Osteocyte (in vitro differentiated cells): ENCODE data around the gene DENND1A. TPM values are rescaled to one million over a fixed set of nuclear protein-coding genes. Genes with fewer than 3 reads are reported as not detected.

ENCODE experiments used
- DNase-seq: peaks from one replicate; pipeline ENCODE4 v3.0.0; 2021; ENCODE audit warnings: mixed read lengths; ENCODE audit not compliant: unreplicated experiment; ENCODE audit errors: extremely low spot score
- H3K27ac Mint-ChIP-seq: one replicate; pipeline ENCODE4 v1.8.0; 2021; ENCODE audit warnings: mild to moderate bottlenecking, mixed read lengths; ENCODE audit not compliant: unreplicated experiment
- H3K27me3 Mint-ChIP-seq: one replicate; pipeline ENCODE4 v1.8.0; 2021; ENCODE audit warnings: mixed read lengths; ENCODE audit not compliant: unreplicated experiment
- H3K36me3 Mint-ChIP-seq: one replicate; pipeline ENCODE4 v1.8.0; 2021; ENCODE audit warnings: mixed read lengths; ENCODE audit not compliant: unreplicated experiment
- H3K4me1 Mint-ChIP-seq: one replicate; pipeline ENCODE4 v1.8.0; 2021; ENCODE audit warnings: mixed read lengths; ENCODE audit not compliant: unreplicated experiment
- H3K4me3 Mint-ChIP-seq: one replicate; pipeline ENCODE4 v1.8.0; 2021; ENCODE audit warnings: mild to moderate bottlenecking, moderate library complexity, mixed read lengths; ENCODE audit not compliant: unreplicated experiment
- H3K9me3 Mint-ChIP-seq: one replicate; pipeline ENCODE4 v1.8.0; 2021; ENCODE audit warnings: mixed read lengths; ENCODE audit not compliant: unreplicated experiment
- total RNA-seq: library from RNA; stranded (reverse); gene quantifications from 2 replicates; pipeline ENCODE4 v1.2.1, GENCODE V29; 2021
- TF ChIP-seq, protein P1 (sequence below): fragments of 200-600 bp; sonication (generic); IDR thresholded peaks from 2 replicates; pipeline ENCODE4 v1.5.0; 2021; ENCODE audit warnings: antibody characterized with exemption, mild to moderate bottlenecking, moderate library complexity

DENND1A gene
- total RNA-seq, 1 donor from 2014 or later: 19.8 TPM

DNA sequence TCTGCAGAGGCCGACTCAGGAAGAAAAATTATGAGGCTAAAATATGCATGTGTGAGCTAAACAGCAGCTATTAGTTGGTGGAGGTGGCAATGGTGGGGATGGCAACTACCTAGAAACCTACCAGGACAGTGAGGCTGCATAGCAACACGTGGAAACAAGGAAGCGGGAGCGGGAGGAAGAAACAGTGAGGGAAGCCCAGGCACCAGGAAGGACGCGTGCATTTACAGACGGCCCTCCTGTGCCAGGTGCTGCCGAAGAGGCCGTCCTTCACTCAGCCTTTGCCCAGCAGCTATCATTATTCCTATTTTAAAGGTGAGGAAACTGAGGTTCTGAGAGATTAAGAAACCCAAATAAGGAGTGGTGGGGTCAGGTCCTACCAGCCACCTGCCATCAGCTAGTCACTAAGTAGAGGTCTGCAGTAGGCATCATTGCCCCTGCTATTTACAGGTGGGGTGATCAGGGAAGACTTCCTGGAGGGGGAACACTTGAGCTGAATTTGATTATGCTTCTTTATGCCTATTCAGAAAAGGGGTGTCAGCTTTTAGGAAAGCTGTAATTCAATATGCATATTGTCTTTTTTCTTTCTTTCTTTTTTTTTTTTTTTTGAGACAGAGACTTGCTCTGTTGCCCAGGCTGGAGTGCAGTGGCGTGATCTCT is 448.6 kb downstream of the DENND1A start:
- no peak for DNase-seq
- Mint-ChIP-seq H3K27ac (no peak overlapping the region), H3K27me3 (no peaks in the 10 kb centered on the region), H3K9me3 (no peaks in the 10 kb centered on the region), H3K4me3 (no peak overlapping the region), H3K4me1 (no peaks in the 10 kb centered on the region), H3K36me3 (no peaks in the 10 kb centered on the region)
- TF ChIP-seq, protein P1, sequence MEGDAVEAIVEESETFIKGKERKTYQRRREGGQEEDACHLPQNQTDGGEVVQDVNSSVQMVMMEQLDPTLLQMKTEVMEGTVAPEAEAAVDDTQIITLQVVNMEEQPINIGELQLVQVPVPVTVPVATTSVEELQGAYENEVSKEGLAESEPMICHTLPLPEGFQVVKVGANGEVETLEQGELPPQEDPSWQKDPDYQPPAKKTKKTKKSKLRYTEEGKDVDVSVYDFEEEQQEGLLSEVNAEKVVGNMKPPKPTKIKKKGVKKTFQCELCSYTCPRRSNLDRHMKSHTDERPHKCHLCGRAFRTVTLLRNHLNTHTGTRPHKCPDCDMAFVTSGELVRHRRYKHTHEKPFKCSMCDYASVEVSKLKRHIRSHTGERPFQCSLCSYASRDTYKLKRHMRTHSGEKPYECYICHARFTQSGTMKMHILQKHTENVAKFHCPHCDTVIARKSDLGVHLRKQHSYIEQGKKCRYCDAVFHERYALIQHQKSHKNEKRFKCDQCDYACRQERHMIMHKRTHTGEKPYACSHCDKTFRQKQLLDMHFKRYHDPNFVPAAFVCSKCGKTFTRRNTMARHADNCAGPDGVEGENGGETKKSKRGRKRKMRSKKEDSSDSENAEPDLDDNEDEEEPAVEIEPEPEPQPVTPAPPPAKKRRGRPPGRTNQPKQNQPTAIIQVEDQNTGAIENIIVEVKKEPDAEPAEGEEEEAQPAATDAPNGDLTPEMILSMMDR: no peak

DNA sequence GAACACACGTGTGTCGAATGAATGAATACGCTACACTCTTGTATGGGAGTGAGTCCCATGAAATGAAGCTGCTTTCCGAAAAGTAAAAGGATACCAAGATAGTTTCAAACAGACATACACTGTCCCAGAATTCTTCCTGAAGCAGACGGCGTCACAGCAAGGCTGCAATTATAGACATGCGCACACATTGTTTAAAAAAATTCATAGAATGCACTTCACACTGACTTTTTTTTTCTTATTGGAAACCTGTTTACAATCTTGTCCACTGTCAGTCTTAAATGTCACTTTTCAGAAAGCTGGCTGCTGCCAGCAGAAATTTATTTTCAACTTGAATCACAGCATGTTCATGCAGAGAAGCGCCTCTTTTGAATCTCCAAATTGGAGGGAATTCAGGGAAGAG is 449.1 kb downstream of the DENND1A start:
- TF ChIP-seq, protein P1: no peak
- Mint-ChIP-seq H3K4me1 (no peaks in the 10 kb centered on the region), H3K27me3 (no peaks in the 10 kb centered on the region), H3K27ac (no peak overlapping the region), H3K4me3 (no peak overlapping the region), H3K36me3 (no peaks in the 10 kb centered on the region), H3K9me3 (no peaks in the 10 kb centered on the region)
- no peak for DNase-seq

DNA sequence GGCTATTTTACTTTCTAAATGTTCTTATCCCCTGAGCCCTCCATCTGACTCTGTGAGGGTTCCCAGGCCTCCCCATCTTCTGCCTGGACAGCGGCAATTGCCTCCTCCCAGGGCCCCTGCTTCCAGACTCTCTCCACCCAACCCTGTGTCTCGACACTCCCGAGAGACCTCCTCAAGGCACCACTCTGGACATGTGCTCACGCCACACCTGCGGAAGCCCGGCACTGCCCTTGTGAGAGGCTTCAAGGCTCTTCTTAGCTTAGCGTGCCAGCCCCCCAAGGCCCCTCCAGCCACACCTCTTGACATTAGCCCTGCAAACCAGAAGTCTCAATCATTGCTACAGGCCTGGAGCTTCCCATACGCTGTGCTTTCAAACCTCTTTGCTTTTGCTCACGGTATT is 449.8 kb downstream of the DENND1A start:
- Mint-ChIP-seq H3K4me1 (no peaks in the 10 kb centered on the region), H3K27ac (no peak overlapping the region), H3K36me3 (no peaks in the 10 kb centered on the region), H3K27me3 (no peaks in the 10 kb centered on the region), H3K9me3 (no peaks in the 10 kb centered on the region), H3K4me3 (no peak overlapping the region)
- TF ChIP-seq, protein P1: no peak
- no peak for DNase-seq

DNA sequence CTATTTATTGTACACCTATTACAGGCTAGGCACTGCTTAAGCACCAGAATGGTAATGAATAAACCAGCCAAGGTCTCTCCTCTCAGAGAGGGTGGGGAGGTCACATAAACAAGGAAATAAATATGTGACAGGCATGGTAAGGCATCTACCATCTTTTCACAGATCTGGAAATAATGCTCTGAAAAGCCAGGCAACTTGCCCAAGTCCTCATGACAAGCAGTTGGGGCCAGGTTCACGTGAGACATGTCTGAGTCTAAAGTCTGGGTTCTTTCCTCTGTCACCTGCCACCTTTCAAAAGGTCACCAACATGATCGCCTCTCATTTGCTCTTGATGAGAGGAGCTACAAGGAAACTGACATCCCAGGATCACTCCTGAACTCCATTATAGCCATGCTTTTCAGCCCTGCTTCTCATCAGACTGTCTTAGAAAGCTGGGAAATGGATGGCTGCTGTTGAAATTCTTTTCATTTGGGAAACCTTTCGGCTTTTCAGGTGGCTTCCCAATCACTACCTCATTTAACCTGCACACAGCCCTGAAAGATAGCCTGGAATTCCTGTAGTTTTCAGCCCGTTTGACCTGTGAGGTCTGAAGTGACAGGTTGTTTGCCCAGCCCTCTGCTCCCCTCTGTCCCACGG is 450.8 kb downstream of the DENND1A start:
- Mint-ChIP-seq H3K4me1 (no peaks in the 10 kb centered on the region), H3K27ac (no peak overlapping the region), H3K27me3 (no peaks in the 10 kb centered on the region), H3K4me3 (no peak overlapping the region), H3K9me3 (no peaks in the 10 kb centered on the region), H3K36me3 (no peaks in the 10 kb centered on the region)
- DNase-seq: no peak
- TF ChIP-seq, protein P1: no peak

DNA sequence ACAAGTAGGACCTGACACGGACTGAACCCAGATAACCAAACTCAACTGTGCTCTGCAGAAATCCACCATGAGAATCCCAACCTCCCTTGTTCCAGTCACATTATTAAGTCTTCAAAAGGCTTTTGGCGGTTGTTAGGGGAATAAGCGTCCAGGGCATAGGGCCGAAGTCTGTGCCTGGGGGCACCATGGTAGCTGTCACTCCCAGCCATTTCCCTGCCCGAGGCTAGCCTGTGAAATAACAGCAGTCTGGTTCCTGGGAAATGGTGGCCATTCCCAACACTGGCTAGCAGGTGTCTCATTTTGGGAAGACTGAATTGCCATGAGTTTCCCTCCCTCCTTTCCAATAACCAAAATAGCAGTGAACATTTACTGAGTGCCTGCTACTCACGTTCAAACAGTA is 451.8 kb downstream of the DENND1A start:
- Mint-ChIP-seq H3K9me3 (no peaks in the 10 kb centered on the region), H3K36me3 (no peaks in the 10 kb centered on the region), H3K27me3 (no peaks in the 10 kb centered on the region), H3K4me1 (no peaks in the 10 kb centered on the region), H3K27ac (no peak overlapping the region), H3K4me3 (no peak overlapping the region)
- no peak for DNase-seq
- TF ChIP-seq, protein P1: no peak
